HCT116 (cell line): ENCODE data around the gene CIITA. TPM values are rescaled to one million over a fixed set of nuclear protein-coding genes. Genes with fewer than 3 reads are reported as not detected.

Source experiments
- ATAC-seq: fragments of 200-7000 bp; cut with Tn5 transposase; 2 replicates; pipeline ENCODE4 v1.9.1; 2020; ENCODE audit warnings: mild to moderate bottlenecking, moderate library complexity
- BruUV-seq: library from RNA; stranded (reverse); fragments of 400-500 nt; replicated peaks from 2 replicates; lab custom pipeline; 2021; lab: Mats Ljungman, UMichigan
- CTCF ChIA-PET: fragments of 300-600 bp; sonication (Branson Sonifier 250); formaldehyde crosslinking; loops from one replicate; lab custom pipeline; 2021; ENCODE audit warnings: antibody characterized with exemption; lab: Charles Lee
- POLR2A ChIA-PET: fragments of 300-600, 350-600 bp; sonication (Branson Sonifier 250); formaldehyde crosslinking; loops from one replicate; lab custom pipeline; 2021; ENCODE audit warnings: antibody characterized with exemption; lab: Charles Lee
- RAD21 ChIA-PET, 2 experiments: fragments of 300-600 bp; sonication (Branson Sonifier 250); formaldehyde crosslinking; loops; one replicate each; lab custom pipeline; 2023; ENCODE audit warnings: low total read pairs in 2 of 2; ENCODE audit not compliant: uncharacterized antibody in 2 of 2, unreplicated experiment in 2 of 2, low non-redundant PET in 1 of 2; lab: Charles Lee
- DNase-seq: peaks from one replicate; pipeline ENCODE4 v3.0.0-alpha.2; 2010; ENCODE audit warnings: low read depth, low spot score
- H2AFZ ChIP-seq: fragments of 200-600 bp; shearing (Covaris generic), sonication (generic); 2 replicates; pipeline ENCODE4 v1.6.1; 2017; ENCODE audit warnings: low read depth, mixed run types, mixed read lengths, antibody characterized with exemption, low read length; ENCODE audit not compliant: poor library complexity, severe bottlenecking
- H3K27ac ChIP-seq: 2 replicates; pipeline ENCODE4 v1.5.1; 2012; ENCODE audit warnings: low read depth, low read length
- H3K27me3 ChIP-seq: fragments of 200-600 bp; sonication (generic); 2 replicates; pipeline ENCODE4 v1.6.1; 2016; ENCODE audit warnings: mixed run types, low read length, mixed read lengths; ENCODE audit not compliant: insufficient read depth
- H3K36me3 ChIP-seq, 2 experiments: fragments of 200-500 bp in 1 of 2; fragments of 200-600 bp in 1 of 2; sonication (Bioruptor generic) in 1 of 2; sonication (generic) in 1 of 2; 2 replicates each; pipeline versions ENCODE4 v1.5.1 to v1.6.1; 2014 to 2016; ENCODE audit warnings: low read length in 2 of 2, inconsistent platforms in 1 of 2, mixed read lengths in 1 of 2, mixed run types in 1 of 2; ENCODE audit not compliant: insufficient read depth in 2 of 2, control insufficient read depth in 1 of 2
- H3K4me1 ChIP-seq, 2 experiments: fragments of 200-600 bp in 1 of 2; sonication (generic) in 1 of 2; 2 replicates each; pipeline versions ENCODE4 v1.5.1 to v1.6.1; 2012 to 2017; ENCODE audit warnings: low read length in 2 of 2, inconsistent platforms in 1 of 2, mild to moderate bottlenecking in 1 of 2, mixed read lengths in 1 of 2, mixed run types in 1 of 2, moderate library complexity in 1 of 2; ENCODE audit not compliant: insufficient read depth in 2 of 2, control insufficient read depth in 1 of 2
- H3K4me2 ChIP-seq: fragments of 200-600 bp; sonication (generic); 2 replicates; pipeline ENCODE4 v1.6.1; 2017; ENCODE audit warnings: mixed run types, low read length, mixed read lengths
- H3K4me3 ChIP-seq, 2 experiments: fragments of 200-600 bp in 1 of 2; sonication (generic) in 1 of 2; replicated peaks in 1 of 2; 2 replicates each; pipeline ENCODE4 v1.5.1; 2011 to 2016; ENCODE audit warnings: low read length in 2 of 2, control low read depth in 1 of 2, low read depth in 1 of 2, mild to moderate bottlenecking in 1 of 2, mixed read lengths in 1 of 2, mixed run types in 1 of 2
- H3K79me2 ChIP-seq: fragments of 200-600 bp; sonication (generic); 2 replicates; pipeline ENCODE4 v1.6.1; 2017; ENCODE audit warnings: mild to moderate bottlenecking, mixed run types, low read length, moderate library complexity, mixed read lengths; ENCODE audit not compliant: insufficient read depth
- H3K9ac ChIP-seq: fragments of 200-600 bp; sonication (generic); 2 replicates; pipeline ENCODE4 v1.6.1; 2016; ENCODE audit warnings: low read length, mixed read lengths
- H3K9me2 ChIP-seq: fragments of 200-600 bp; sonication (generic), shearing (Covaris generic); 2 replicates; pipeline ENCODE4 v1.6.1; 2017; ENCODE audit warnings: mixed run types, mild to moderate bottlenecking, moderate library complexity; ENCODE audit not compliant: insufficient read depth
- H3K9me3 ChIP-seq, 2 experiments: fragments of 200-500 bp in 1 of 2; fragments of 200-600 bp in 1 of 2; sonication (Bioruptor generic) in 1 of 2; sonication (generic) in 1 of 2; 2 replicates each; pipeline ENCODE4 v1.6.1; 2014 to 2017; ENCODE audit warnings: low read length in 2 of 2, mixed read lengths in 2 of 2, inconsistent platforms in 1 of 2, low read depth in 1 of 2, mild to moderate bottlenecking in 1 of 2, mixed run types in 1 of 2, moderate library complexity in 1 of 2; ENCODE audit not compliant: control insufficient read depth in 1 of 2, insufficient read depth in 1 of 2
- H4K20me1 ChIP-seq: fragments of 200-600 bp; sonication (generic), shearing (Covaris generic); 2 replicates; pipeline ENCODE4 v1.6.1; 2017; ENCODE audit warnings: mixed run types, mild to moderate bottlenecking, moderate library complexity; ENCODE audit not compliant: insufficient read depth
- CBX3 ChIP-seq: IDR thresholded peaks from 2 replicates; pipeline ENCODE4 v1.6.1; 2012; ENCODE audit warnings: low read depth
- CEBPB ChIP-seq: IDR thresholded peaks from 2 replicates; pipeline ENCODE4 v1.6.1; 2012; ENCODE audit warnings: low read depth
- CTCF ChIP-seq, 3 experiments: fragments of 200-600 bp in 1 of 3; sonication (generic) in 1 of 3; IDR thresholded peaks in 2 of 3; conservative IDR thresholded peaks in 1 of 3; 2 replicates each; pipeline ENCODE4 v1.5.1; 2012 to 2017; ENCODE audit warnings: low read depth in 2 of 3, low read length in 2 of 3, antibody characterized with exemption in 1 of 3, borderline replicate concordance in 1 of 3, control low read depth in 1 of 3, mild to moderate bottlenecking in 1 of 3, mixed read lengths in 1 of 3, mixed run types in 1 of 3, moderate library complexity in 1 of 3; ENCODE audit not compliant: insufficient read depth in 1 of 3
- ELF1 ChIP-seq: IDR thresholded peaks from 2 replicates; pipeline ENCODE4 v1.6.1; 2012; ENCODE audit warnings: low read depth, borderline replicate concordance
- EZH2 ChIP-seq: fragments of 200-600 bp; sonication (generic); IDR thresholded peaks from 2 replicates; pipeline ENCODE4 v1.6.1; 2017; ENCODE audit warnings: antibody characterized with exemption, mixed run types
- EZH2phosphoT487 ChIP-seq: fragments of 200-600 bp; IDR thresholded peaks from 2 replicates; pipeline ENCODE4 v1.6.1; 2018; ENCODE audit warnings: antibody characterized with exemption, borderline replicate concordance
- FOSL1 ChIP-seq: IDR thresholded peaks from 2 replicates; pipeline ENCODE4 v1.6.1; 2012; ENCODE audit warnings: low read depth
- JUND ChIP-seq: IDR thresholded peaks from 2 replicates; pipeline ENCODE4 v1.6.1; 2012
- POLR2A ChIP-seq: IDR thresholded peaks from 2 replicates; pipeline ENCODE4 v1.7.0; 2011; ENCODE audit warnings: borderline replicate concordance; ENCODE audit not compliant: insufficient read depth, insufficient read length; ENCODE audit errors: extremely low read depth
- POLR2AphosphoS5 ChIP-seq: IDR thresholded peaks from 2 replicates; pipeline ENCODE4 v1.6.1; 2011; ENCODE audit warnings: mild to moderate bottlenecking, low read depth, low read length, moderate library complexity
- RAD21 ChIP-seq: IDR thresholded peaks from 2 replicates; pipeline ENCODE4 v1.6.1; 2012; ENCODE audit warnings: low read depth, mild to moderate bottlenecking
- SIN3A ChIP-seq: IDR thresholded peaks from 2 replicates; pipeline ENCODE4 v1.6.1; 2012; ENCODE audit warnings: low read depth
- SRF ChIP-seq: IDR thresholded peaks from 2 replicates; pipeline ENCODE4 v1.6.1; 2012; ENCODE audit warnings: low read depth
- TCF7L2 ChIP-seq: IDR thresholded peaks from 2 replicates; pipeline ENCODE4 v1.7.0; 2011; ENCODE audit warnings: borderline replicate concordance, inconsistent platforms; ENCODE audit not compliant: insufficient read depth, insufficient read length; ENCODE audit errors: extremely low read depth
- YY1 ChIP-seq: IDR thresholded peaks from 2 replicates; pipeline ENCODE4 v1.6.1; 2011; ENCODE audit warnings: low read length, low read depth, moderate library complexity, mild to moderate bottlenecking; ENCODE audit not compliant: insufficient replicate concordance; ENCODE audit errors: extremely low read depth
- ZBTB33 ChIP-seq: IDR thresholded peaks from 2 replicates; pipeline ENCODE4 v1.6.1; 2011; ENCODE audit warnings: mild to moderate bottlenecking, low read length, moderate library complexity; ENCODE audit not compliant: insufficient replicate concordance; ENCODE audit errors: extremely low read depth
- ZNF274 ChIP-seq: fragments of 200-500 bp; sonication (Bioruptor generic); IDR thresholded peaks from 2 replicates; pipeline ENCODE4 v1.6.1; 2014; ENCODE audit warnings: mild to moderate bottlenecking, low read depth, low read length, inconsistent platforms
- intact Hi-C: fragments of 100-400 bp; cut with micrococcal nuclease; formaldehyde crosslinking; loops from 2 replicates; pipeline ENCODE4 v1.10.0; 2022
- total RNA-seq: library from RNA; stranded (reverse); gene quantifications from one replicate; pipeline ENCODE4 v1.2.1, GENCODE V29; 2021; ENCODE audit not compliant: unreplicated experiment
- TF ChIP-seq, protein P1 (sequence below): IDR thresholded peaks from 2 replicates; pipeline ENCODE4 v1.6.1; 2012; ENCODE audit warnings: low read depth
- TF ChIP-seq, protein P2 (sequence below): IDR thresholded peaks from 2 replicates; pipeline ENCODE4 v1.6.1; 2012

Gene CIITA
- total RNA-seq, 1 experiment from 2014 or later = 0.25 TPM

DNA sequence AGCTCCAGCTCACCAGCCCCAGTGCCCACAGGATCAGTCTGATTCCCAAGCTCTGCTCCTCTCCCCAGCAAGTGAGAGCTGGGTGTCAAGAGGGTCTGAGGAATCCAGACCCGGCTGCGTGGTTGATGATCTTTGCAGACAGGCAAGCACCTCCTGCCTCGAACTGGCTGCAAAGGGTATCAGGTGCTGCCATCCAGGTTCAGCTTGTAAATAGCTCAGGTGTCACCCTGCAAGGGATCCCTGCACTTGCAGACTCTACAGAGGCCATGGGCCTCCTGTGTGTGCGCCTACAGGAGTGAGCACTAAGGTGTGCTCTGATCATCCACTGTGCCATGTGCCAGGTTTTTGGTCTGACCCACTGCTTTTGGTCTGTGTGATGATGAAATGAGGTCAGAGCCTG, 49.1 kb downstream of the CIITA start:
- H3K27ac ChIP-seq = no peak overlapping the region
- no peak overlapping the region for H3K4me3 ChIP-seq
- no peaks in the 10 kb centered on the region for H3K9me3 ChIP-seq
- H3K79me2 ChIP-seq = 0 out of 2 replicates have a peak, but pooled peaks cover 5% of the 10 kb centered on the region
- ChIA-PET RAD21 (interaction anchor here in 1 of 2 experiments (0.6 kb wide), 1 partner anchor 189 kb away, joined by 3 read pairs; no protein-coding TSS in a partner anchor), CTCF (no interaction called here)
- no peak overlapping the region for H3K4me2 ChIP-seq
- no peaks in the 10 kb centered on the region for H4K20me1 ChIP-seq
- DNase-seq = no peak
- no peaks in the 10 kb centered on the region for H3K9me2 ChIP-seq
- no peak for TF ChIP-seq POLR2AphosphoS5
- no peak for TF ChIP-seq SRF
- TF ChIP-seq CEBPB = no peak
- no peak for TF ChIP-seq EZH2phosphoT487
- no peak for TF ChIP-seq ZBTB33
- no peak for TF ChIP-seq EZH2
- TF ChIP-seq FOSL1 = no peak
- no peak for TF ChIP-seq RAD21
- TF ChIP-seq ELF1 = no peak
- TF ChIP-seq CBX3 = no peak
- TF ChIP-seq ZNF274 = no peak
- no peak for TF ChIP-seq YY1
- no peak for TF ChIP-seq CTCF (IDR thresholded peaks at IDR 0.05 in 2 of 3, conservative IDR thresholded peaks at IDR 0.05 in 1 of 3; ENCODE audit: borderline replicate concordance in 1 of 3, insufficient read depth in 1 of 3, low read depth in 2 of 3, low read length in 2 of 3)
- TF ChIP-seq, protein P1, sequence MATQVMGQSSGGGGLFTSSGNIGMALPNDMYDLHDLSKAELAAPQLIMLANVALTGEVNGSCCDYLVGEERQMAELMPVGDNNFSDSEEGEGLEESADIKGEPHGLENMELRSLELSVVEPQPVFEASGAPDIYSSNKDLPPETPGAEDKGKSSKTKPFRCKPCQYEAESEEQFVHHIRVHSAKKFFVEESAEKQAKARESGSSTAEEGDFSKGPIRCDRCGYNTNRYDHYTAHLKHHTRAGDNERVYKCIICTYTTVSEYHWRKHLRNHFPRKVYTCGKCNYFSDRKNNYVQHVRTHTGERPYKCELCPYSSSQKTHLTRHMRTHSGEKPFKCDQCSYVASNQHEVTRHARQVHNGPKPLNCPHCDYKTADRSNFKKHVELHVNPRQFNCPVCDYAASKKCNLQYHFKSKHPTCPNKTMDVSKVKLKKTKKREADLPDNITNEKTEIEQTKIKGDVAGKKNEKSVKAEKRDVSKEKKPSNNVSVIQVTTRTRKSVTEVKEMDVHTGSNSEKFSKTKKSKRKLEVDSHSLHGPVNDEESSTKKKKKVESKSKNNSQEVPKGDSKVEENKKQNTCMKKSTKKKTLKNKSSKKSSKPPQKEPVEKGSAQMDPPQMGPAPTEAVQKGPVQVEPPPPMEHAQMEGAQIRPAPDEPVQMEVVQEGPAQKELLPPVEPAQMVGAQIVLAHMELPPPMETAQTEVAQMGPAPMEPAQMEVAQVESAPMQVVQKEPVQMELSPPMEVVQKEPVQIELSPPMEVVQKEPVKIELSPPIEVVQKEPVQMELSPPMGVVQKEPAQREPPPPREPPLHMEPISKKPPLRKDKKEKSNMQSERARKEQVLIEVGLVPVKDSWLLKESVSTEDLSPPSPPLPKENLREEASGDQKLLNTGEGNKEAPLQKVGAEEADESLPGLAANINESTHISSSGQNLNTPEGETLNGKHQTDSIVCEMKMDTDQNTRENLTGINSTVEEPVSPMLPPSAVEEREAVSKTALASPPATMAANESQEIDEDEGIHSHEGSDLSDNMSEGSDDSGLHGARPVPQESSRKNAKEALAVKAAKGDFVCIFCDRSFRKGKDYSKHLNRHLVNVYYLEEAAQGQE = no peak
- TF ChIP-seq POLR2A = no peak
- TF ChIP-seq TCF7L2 = no peak
- no peak for TF ChIP-seq JUND
- TF ChIP-seq, protein P2, sequence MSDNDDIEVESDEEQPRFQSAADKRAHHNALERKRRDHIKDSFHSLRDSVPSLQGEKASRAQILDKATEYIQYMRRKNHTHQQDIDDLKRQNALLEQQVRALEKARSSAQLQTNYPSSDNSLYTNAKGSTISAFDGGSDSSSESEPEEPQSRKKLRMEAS = no peak
- TF ChIP-seq SIN3A = no peak
- TF ChIP-seq, all 23 proteins: peak for 0
- BruUV-seq = no TSS peak
- H2AFZ ChIP-seq = no peak overlapping the region
- no peak for ATAC-seq
- no peaks in the 10 kb centered on the region for H3K27me3 ChIP-seq
- intact Hi-C loops = no loop called here
- H3K9ac ChIP-seq = no peak overlapping the region
- H3K4me1 ChIP-seq = peaks cover 0 to 21% of the 10 kb centered on the region in 2 experiments; a peak in 2 of 4 replicates
- H3K36me3 ChIP-seq = peaks cover 5% of the 10 kb centered on the region in 2 experiments; a peak in 3 of 4 replicates
- POLR2A ChIA-PET = no interaction called here
